Measurements from ENCODE around the gene SENP2.

DNA sequence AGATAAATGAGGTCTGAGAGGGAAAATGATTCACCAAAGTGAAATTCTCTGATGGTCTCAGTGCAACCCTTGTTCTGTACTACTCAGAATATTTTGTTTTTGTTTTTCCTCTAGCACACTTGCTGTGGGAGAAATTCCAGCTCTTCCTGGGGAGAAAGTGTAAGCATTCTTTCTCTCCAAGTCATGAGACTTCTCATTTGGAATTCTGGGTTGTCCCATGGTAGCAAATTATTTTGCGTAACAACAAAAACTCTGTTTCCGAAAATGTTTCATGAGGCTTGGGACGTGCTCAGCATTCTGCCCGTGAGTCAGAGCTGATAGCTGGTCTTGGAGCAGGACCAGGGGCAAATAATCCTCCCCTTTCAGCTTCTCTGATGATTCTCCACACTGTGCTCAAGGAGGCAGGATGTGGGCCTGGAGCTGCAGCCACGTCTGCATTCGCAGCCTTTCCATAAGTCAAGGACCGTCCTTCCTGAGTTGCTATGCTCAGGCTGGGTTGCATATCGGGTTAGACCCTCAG is 70.3 kb downstream of the SENP2 start:
- no peak for TF ChIP-seq TOX (CRISPR knock-in tag; IDR thresholded peaks at IDR 0.05; ENCODE audit: borderline replicate concordance)
- TF ChIP-seq, protein P1, sequence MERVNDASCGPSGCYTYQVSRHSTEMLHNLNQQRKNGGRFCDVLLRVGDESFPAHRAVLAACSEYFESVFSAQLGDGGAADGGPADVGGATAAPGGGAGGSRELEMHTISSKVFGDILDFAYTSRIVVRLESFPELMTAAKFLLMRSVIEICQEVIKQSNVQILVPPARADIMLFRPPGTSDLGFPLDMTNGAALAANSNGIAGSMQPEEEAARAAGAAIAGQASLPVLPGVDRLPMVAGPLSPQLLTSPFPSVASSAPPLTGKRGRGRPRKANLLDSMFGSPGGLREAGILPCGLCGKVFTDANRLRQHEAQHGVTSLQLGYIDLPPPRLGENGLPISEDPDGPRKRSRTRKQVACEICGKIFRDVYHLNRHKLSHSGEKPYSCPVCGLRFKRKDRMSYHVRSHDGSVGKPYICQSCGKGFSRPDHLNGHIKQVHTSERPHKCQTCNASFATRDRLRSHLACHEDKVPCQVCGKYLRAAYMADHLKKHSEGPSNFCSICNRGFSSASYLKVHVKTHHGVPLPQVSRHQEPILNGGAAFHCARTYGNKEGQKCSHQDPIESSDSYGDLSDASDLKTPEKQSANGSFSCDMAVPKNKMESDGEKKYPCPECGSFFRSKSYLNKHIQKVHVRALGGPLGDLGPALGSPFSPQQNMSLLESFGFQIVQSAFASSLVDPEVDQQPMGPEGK (CRISPR knock-in tag; IDR thresholded peaks at IDR 0.05; ENCODE audit: borderline replicate concordance) = no peak
- TF ChIP-seq ISL1 (CRISPR knock-in tag; IDR thresholded peaks at IDR 0.05) = no peak
- no peak for TF ChIP-seq ZFP30 (CRISPR knock-in tag; IDR thresholded peaks at IDR 0.05)
